ENCODE results near the gene ADARB2. TPM values are rescaled to one million over a fixed set of nuclear protein-coding genes. Genes with fewer than 3 reads are reported as not detected.

ADARB2 gene
- polyA plus RNA-seq, 3 donors: not detected

DNA sequence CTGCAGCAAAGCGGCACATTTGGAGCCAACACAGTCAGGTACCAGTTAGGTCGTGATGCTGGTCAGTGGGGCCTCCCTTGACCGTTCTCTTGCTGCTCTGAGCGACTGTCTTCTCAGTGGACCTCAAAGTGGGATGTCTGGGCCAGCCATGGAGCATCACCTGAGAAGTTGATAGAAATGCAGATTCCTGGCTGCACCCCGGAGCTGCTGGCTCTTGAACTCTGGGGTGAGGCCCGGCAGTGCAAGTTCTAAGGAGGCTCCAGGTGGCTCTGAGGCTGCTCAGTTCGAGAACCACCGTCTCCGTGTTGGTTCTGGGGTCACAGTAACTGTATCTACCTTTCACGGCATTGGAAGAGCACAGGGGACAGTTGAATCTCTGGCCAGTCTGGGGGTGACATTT is 533.6 kb downstream of the ADARB2 start:
- TF ChIP-seq, protein P1, sequence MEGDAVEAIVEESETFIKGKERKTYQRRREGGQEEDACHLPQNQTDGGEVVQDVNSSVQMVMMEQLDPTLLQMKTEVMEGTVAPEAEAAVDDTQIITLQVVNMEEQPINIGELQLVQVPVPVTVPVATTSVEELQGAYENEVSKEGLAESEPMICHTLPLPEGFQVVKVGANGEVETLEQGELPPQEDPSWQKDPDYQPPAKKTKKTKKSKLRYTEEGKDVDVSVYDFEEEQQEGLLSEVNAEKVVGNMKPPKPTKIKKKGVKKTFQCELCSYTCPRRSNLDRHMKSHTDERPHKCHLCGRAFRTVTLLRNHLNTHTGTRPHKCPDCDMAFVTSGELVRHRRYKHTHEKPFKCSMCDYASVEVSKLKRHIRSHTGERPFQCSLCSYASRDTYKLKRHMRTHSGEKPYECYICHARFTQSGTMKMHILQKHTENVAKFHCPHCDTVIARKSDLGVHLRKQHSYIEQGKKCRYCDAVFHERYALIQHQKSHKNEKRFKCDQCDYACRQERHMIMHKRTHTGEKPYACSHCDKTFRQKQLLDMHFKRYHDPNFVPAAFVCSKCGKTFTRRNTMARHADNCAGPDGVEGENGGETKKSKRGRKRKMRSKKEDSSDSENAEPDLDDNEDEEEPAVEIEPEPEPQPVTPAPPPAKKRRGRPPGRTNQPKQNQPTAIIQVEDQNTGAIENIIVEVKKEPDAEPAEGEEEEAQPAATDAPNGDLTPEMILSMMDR (IDR thresholded peaks at IDR 0.05): no peak

DNA sequence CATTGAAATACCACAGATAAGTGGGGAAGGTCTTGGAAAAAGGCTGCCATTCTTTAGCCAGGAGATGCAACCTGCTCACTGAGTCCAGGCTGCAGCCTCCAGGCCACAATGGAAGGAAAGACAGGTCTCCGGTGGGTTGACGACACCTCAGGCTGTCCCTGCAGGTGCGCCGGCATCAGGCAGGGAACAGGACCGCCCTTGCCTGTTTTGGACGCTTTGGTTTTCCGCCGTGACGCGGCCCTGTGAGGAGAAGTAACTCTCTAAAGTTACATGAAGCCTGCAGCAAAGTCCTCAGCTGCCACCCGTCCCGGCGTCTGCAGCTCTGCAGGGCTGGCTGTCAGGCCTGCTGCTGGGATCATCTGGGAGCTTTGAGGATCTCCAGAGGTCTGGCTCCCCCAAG is 534.1 kb downstream of the ADARB2 start:
- no peaks in the 10 kb centered on the region for H3K79me2 ChIP-seq (ENCODE audit: insufficient read depth, low read length)
- DNase-seq: no peak
- H3K9me3 ChIP-seq (replicated peaks in 1 of 2; ENCODE audit: control insufficient read depth in 1 of 2, insufficient read depth in 1 of 2, low read length in 2 of 2): no peaks in the 10 kb centered on the region
- 88% methylated on average over 13 of the region's 13 CpGs for WGBS (ENCODE audit: insufficient coverage)
- peaks cover 0 to 6% (median 5%) of the 10 kb centered on the region in 3 donors for H3K27me3 Mint-ChIP-seq (ENCODE audit: low read depth in 3 of 3)
- no peak overlapping the region for H2AFZ ChIP-seq (ENCODE audit: insufficient read depth, low read depth, low read length, poor library complexity, severe bottlenecking)
- no peaks in the 10 kb centered on the region for H3K27me3 ChIP-seq (ENCODE audit: control insufficient read depth in 2 of 2, insufficient read depth in 2 of 2, low read length in 2 of 2)
- H3K36me3 ChIP-seq (replicated peaks in 1 of 2; ENCODE audit: control insufficient read depth in 1 of 2, insufficient read depth in 2 of 2, low read length in 2 of 2): no peaks in the 10 kb centered on the region
- no peak overlapping the region for H3K4me2 ChIP-seq (replicated peaks; ENCODE audit: extremely low read depth, low read length, poor library complexity, severe bottlenecking)
- peaks cover 0 to 3% (median 0%) of the 10 kb centered on the region in 7 donors for H3K9me3 Mint-ChIP-seq
- H3K4me3 ChIP-seq (replicated peaks in 1 of 3; ENCODE audit: low read depth in 2 of 3, low read length in 3 of 3): no peak overlapping the region
- H4K20me1 ChIP-seq (ENCODE audit: insufficient read depth, low read length): no peaks in the 10 kb centered on the region
- H3K27ac Mint-ChIP-seq: no peak overlapping the region
- intact Hi-C loops (cut with micrococcal nuclease): no loop called here
- H3K4me3 Mint-ChIP-seq: no peak overlapping the region
- no peaks in the 10 kb centered on the region for H3K36me3 Mint-ChIP-seq
- no peaks in the 10 kb centered on the region for H3K4me1 ChIP-seq (ENCODE audit: control insufficient read depth in 1 of 2, insufficient read depth in 2 of 2, low read length in 2 of 2)
- no peak overlapping the region for H3K9ac ChIP-seq (ENCODE audit: insufficient read depth, low read length, poor library complexity, severe bottlenecking)
- no peaks in the 10 kb centered on the region for H3K4me1 Mint-ChIP-seq
- no peak overlapping the region for H3K27ac ChIP-seq (ENCODE audit: low read depth in 1 of 2, low read length in 2 of 2)
- TF ChIP-seq, protein P1 (IDR thresholded peaks at IDR 0.05): no peak

More for the DNA sequence above, 533.6 kb downstream of the ADARB2 start:
- H3K9ac ChIP-seq (ENCODE audit: insufficient read depth, low read length, poor library complexity, severe bottlenecking): no peak overlapping the region
- H3K36me3 Mint-ChIP-seq: no peaks in the 10 kb centered on the region
- no peak overlapping the region for H3K4me3 ChIP-seq (replicated peaks in 1 of 3; ENCODE audit: low read depth in 2 of 3, low read length in 3 of 3)
- H3K4me1 ChIP-seq (ENCODE audit: control insufficient read depth in 1 of 2, insufficient read depth in 2 of 2, low read length in 2 of 2): no peaks in the 10 kb centered on the region
- WGBS (ENCODE audit: insufficient coverage): 88% methylated on average over 10 of the region's 10 CpGs
- H3K27me3 Mint-ChIP-seq (ENCODE audit: low read depth in 3 of 3): peaks cover 1 to 6% (median 5%) of the 10 kb centered on the region in 3 donors
- no peaks in the 10 kb centered on the region for H3K27me3 ChIP-seq (ENCODE audit: control insufficient read depth in 2 of 2, insufficient read depth in 2 of 2, low read length in 2 of 2)
- DNase-seq: no peak
- intact Hi-C loops (cut with micrococcal nuclease): no loop called here
- no peak overlapping the region for H3K27ac ChIP-seq (ENCODE audit: low read depth in 1 of 2, low read length in 2 of 2)
- H3K9me3 Mint-ChIP-seq: peaks cover 0 to 3% (median 0%) of the 10 kb centered on the region in 7 donors
- H3K79me2 ChIP-seq (ENCODE audit: insufficient read depth, low read length): no peaks in the 10 kb centered on the region
- H2AFZ ChIP-seq (ENCODE audit: insufficient read depth, low read depth, low read length, poor library complexity, severe bottlenecking): no peak overlapping the region
- H4K20me1 ChIP-seq (ENCODE audit: insufficient read depth, low read length): no peaks in the 10 kb centered on the region
- H3K4me2 ChIP-seq (replicated peaks; ENCODE audit: extremely low read depth, low read length, poor library complexity, severe bottlenecking): no peak overlapping the region
- H3K9me3 ChIP-seq (replicated peaks in 1 of 2; ENCODE audit: control insufficient read depth in 1 of 2, insufficient read depth in 1 of 2, low read length in 2 of 2): no peaks in the 10 kb centered on the region
- H3K4me3 Mint-ChIP-seq: no peak overlapping the region
- H3K27ac Mint-ChIP-seq: no peak overlapping the region
- H3K4me1 Mint-ChIP-seq: no peaks in the 10 kb centered on the region
- no peaks in the 10 kb centered on the region for H3K36me3 ChIP-seq (replicated peaks in 1 of 2; ENCODE audit: control insufficient read depth in 1 of 2, insufficient read depth in 2 of 2, low read length in 2 of 2)
